Measurements from ENCODE around the gene PIK3R2.

The PIK3R2 gene

GRCh38 chr19:18109341-18109732, 43.6 kb upstream of the PIK3R2 start:
- Histone ChIP-seq H3K27me3 (ENCODE audit: control insufficient read depth, insufficient read depth, low read length) (no peaks in the 10 kb centered on the region), H3K4me1 (peaks cover 15% of the 10 kb centered on the region), H3K4me2 (ENCODE audit: low read length) (peak overlapping the region; percentile 60), H3K79me2 (no peaks in the 10 kb centered on the region), H3K36me3 (ENCODE audit: control insufficient read depth, insufficient read depth, low read length) (no peaks in the 10 kb centered on the region), H3K4me3 (ENCODE audit: low read depth, low read length) (peak overlapping the region; percentile 64), H3K27ac (peak overlapping the region; percentile 42), H2AFZ (peak overlapping the region; percentile 89), H3K9me3 (ENCODE audit: control insufficient read depth, low read length) (no peaks in the 10 kb centered on the region), H3K9ac (no peak overlapping the region)
- TF ChIP-seq, protein P1, sequence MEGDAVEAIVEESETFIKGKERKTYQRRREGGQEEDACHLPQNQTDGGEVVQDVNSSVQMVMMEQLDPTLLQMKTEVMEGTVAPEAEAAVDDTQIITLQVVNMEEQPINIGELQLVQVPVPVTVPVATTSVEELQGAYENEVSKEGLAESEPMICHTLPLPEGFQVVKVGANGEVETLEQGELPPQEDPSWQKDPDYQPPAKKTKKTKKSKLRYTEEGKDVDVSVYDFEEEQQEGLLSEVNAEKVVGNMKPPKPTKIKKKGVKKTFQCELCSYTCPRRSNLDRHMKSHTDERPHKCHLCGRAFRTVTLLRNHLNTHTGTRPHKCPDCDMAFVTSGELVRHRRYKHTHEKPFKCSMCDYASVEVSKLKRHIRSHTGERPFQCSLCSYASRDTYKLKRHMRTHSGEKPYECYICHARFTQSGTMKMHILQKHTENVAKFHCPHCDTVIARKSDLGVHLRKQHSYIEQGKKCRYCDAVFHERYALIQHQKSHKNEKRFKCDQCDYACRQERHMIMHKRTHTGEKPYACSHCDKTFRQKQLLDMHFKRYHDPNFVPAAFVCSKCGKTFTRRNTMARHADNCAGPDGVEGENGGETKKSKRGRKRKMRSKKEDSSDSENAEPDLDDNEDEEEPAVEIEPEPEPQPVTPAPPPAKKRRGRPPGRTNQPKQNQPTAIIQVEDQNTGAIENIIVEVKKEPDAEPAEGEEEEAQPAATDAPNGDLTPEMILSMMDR (IDR thresholded peaks at IDR 0.05): no peak

- Histone ChIP-seq H3K9ac (peak overlapping the region; percentile 29), H3K27ac (peak overlapping the region; percentile 42), H3K79me2 (no peaks in the 10 kb centered on the region), H2AFZ (peak overlapping the region; percentile 89), H3K27me3 (ENCODE audit: control insufficient read depth, insufficient read depth, low read length) (no peaks in the 10 kb centered on the region), H3K4me3 (ENCODE audit: low read depth, low read length) (peak overlapping the region; percentile 64), H3K9me3 (ENCODE audit: control insufficient read depth, low read length) (no peaks in the 10 kb centered on the region), H3K36me3 (ENCODE audit: control insufficient read depth, insufficient read depth, low read length) (no peaks in the 10 kb centered on the region), H3K4me2 (ENCODE audit: low read length) (peak overlapping the region; percentile 60), H3K4me1 (peaks cover 10% of the 10 kb centered on the region)
- TF ChIP-seq, protein P1 (IDR thresholded peaks at IDR 0.05): no peak
These were observed 43.0 kb upstream of the PIK3R2 start for GRCh38 chr19:18109733-18110608.

GRCh38 chr19:18110609-18111232, 42.2 kb upstream of the PIK3R2 start:
- TF ChIP-seq, protein P1 (IDR thresholded peaks at IDR 0.05): no peak
- peak overlapping the region; percentile 60 for H3K4me2 ChIP-seq (ENCODE audit: low read length)
- H3K79me2 ChIP-seq: no peaks in the 10 kb centered on the region
- H3K36me3 ChIP-seq (ENCODE audit: control insufficient read depth, insufficient read depth, low read length): no peaks in the 10 kb centered on the region
- H3K4me3 ChIP-seq (ENCODE audit: low read depth, low read length): peak overlapping the region; percentile 64
- no peaks in the 10 kb centered on the region for H3K9me3 ChIP-seq (ENCODE audit: control insufficient read depth, low read length)
- peak overlapping the region; percentile 29 for H3K9ac ChIP-seq
- peak overlapping the region; percentile 89 for H2AFZ ChIP-seq
- H3K4me1 ChIP-seq: peaks cover 9% of the 10 kb centered on the region
- H3K27me3 ChIP-seq (ENCODE audit: control insufficient read depth, insufficient read depth, low read length): no peaks in the 10 kb centered on the region
- no peak overlapping the region for H3K27ac ChIP-seq

DNA sequence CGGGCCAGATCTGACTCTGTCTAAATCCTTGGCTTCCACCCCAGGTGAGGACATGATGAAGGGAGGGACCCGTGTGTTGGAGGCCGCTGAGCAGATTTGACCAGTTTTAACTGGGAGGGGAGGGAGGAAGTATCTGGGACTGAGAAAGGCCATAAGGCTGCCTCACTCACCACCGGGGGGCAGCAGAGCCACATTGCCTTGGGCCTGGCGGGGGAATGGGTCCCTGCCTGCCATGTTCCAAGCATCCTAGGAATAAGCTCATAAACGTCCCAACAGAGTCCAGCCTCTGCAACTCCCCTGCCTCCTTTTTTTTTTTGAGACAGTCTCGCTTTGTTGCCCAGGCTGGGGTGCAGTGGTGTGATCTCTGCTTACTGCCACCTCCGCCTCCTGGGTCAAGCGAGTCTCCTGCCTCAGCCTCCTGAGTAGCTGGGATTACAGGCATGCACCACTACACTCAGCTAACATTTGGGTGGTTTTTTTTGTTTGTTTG, 39.9 kb upstream of the PIK3R2 start:
- Histone ChIP-seq H3K4me3 (ENCODE audit: low read depth, low read length) (no peak overlapping the region), H3K36me3 (ENCODE audit: control insufficient read depth, insufficient read depth, low read length) (no peaks in the 10 kb centered on the region), H3K79me2 (no peaks in the 10 kb centered on the region), H3K27ac (no peak overlapping the region), H3K27me3 (ENCODE audit: control insufficient read depth, insufficient read depth, low read length) (no peaks in the 10 kb centered on the region), H3K9ac (no peak overlapping the region), H2AFZ (no peak overlapping the region), H3K4me1 (peaks cover 13% of the 10 kb centered on the region), H3K4me2 (ENCODE audit: low read length) (no peak overlapping the region), H3K9me3 (ENCODE audit: control insufficient read depth, low read length) (no peaks in the 10 kb centered on the region)
- TF ChIP-seq, protein P1 (IDR thresholded peaks at IDR 0.05): peak; percentile 90

Measured in parathyroid adenoma (tissue), 2 donors.